ENCODE data around the gene LASP1. TPM values are rescaled to one million over a fixed set of nuclear protein-coding genes. Genes with fewer than 3 reads are reported as not detected.

Gene LASP1
- total and polyA plus RNA-seq, 8 donors = 33.7 to 183 (median 101) TPM

GRCh38 chr17:38885044-38885727 is 15.3 kb downstream of the LASP1 start:
- Histone ChIP-seq H3K27ac (peak overlapping the region; percentile 2 to 49 (median 22)), H3K36me3 (peaks cover 15 to 84% (median 69%) of the 10 kb centered on the region in 4 donors), H3K9me3 (no peaks in the 10 kb centered on the region), H3K27me3 (no peaks in the 10 kb centered on the region), H3K4me1 (peaks cover 78 to 100% (median 95%) of the 10 kb centered on the region in 4 donors), H3K4me3 (no peak overlapping the region)
- intact Hi-C loops (cut with DNase I; ENCODE audit: low total_unique reads) = no loop called here
- DNase-seq = peak in 1 of 2 donors; percentile 62
- TF ChIP-seq POLR2A (IDR thresholded peaks at IDR 0.05) (no peak), EP300 (IDR thresholded peaks at IDR 0.05) (no peak), POLR2AphosphoS5 (IDR thresholded peaks at IDR 0.05) (no peak)
- TF ChIP-seq, protein P1, sequence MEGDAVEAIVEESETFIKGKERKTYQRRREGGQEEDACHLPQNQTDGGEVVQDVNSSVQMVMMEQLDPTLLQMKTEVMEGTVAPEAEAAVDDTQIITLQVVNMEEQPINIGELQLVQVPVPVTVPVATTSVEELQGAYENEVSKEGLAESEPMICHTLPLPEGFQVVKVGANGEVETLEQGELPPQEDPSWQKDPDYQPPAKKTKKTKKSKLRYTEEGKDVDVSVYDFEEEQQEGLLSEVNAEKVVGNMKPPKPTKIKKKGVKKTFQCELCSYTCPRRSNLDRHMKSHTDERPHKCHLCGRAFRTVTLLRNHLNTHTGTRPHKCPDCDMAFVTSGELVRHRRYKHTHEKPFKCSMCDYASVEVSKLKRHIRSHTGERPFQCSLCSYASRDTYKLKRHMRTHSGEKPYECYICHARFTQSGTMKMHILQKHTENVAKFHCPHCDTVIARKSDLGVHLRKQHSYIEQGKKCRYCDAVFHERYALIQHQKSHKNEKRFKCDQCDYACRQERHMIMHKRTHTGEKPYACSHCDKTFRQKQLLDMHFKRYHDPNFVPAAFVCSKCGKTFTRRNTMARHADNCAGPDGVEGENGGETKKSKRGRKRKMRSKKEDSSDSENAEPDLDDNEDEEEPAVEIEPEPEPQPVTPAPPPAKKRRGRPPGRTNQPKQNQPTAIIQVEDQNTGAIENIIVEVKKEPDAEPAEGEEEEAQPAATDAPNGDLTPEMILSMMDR (IDR thresholded peaks at IDR 0.05) = no peak
- 61 to 70% (median 63%) methylated on average over 9 of the region's 9 CpGs for WGBS, 5 donors

GRCh38 chr17:38885728-38886642 is 16.1 kb downstream of the LASP1 start:
- Histone ChIP-seq H3K27ac (peak overlapping the region in 4 of 5 donors; percentile 18 to 61 (median 31)), H3K9me3 (no peaks in the 10 kb centered on the region), H3K27me3 (no peaks in the 10 kb centered on the region), H3K4me1 (peaks cover 72 to 100% (median 93%) of the 10 kb centered on the region in 4 donors), H3K4me3 (peak overlapping the region in 1 of 4 donors; percentile 11), H3K36me3 (peaks cover 22 to 86% (median 70%) of the 10 kb centered on the region in 4 donors)
- 39 to 50% (median 43%) methylated on average over 11 of the region's 11 CpGs for WGBS, 5 donors
- intact Hi-C loops (cut with DNase I; ENCODE audit: low total_unique reads) = no loop called here
- DNase-seq = peak in 1 of 2 donors; percentile 78
- TF ChIP-seq, protein P1 (IDR thresholded peaks at IDR 0.05) = no peak

- H3K9me3 ChIP-seq = no peaks in the 10 kb centered on the region
- peak overlapping the region in 3 of 5 donors; percentile 22 to 61 (median 40) for H3K27ac ChIP-seq
- H3K27me3 ChIP-seq = no peaks in the 10 kb centered on the region
- DNase-seq = peak in 1 of 2 donors; percentile 42
- WGBS, 5 donors = 37 to 61% (median 44%) methylated on average over 4 to 8 of the region's 8 CpGs
- TF ChIP-seq EP300 (IDR thresholded peaks at IDR 0.05) (no peak), POLR2A (IDR thresholded peaks at IDR 0.05) (no peak), POLR2AphosphoS5 (IDR thresholded peaks at IDR 0.05) (no peak)
- TF ChIP-seq, protein P1 (IDR thresholded peaks at IDR 0.05) = no peak
- H3K4me3 ChIP-seq = peak overlapping the region in 1 of 4 donors; percentile 11
- peaks cover 26 to 86% (median 73%) of the 10 kb centered on the region in 4 donors for H3K36me3 ChIP-seq
- peaks cover 66 to 100% (median 92%) of the 10 kb centered on the region in 4 donors for H3K4me1 ChIP-seq
- intact Hi-C loops (cut with DNase I; ENCODE audit: low total_unique reads) = no loop called here
Measured at GRCh38 chr17:38886643-38887010, 16.8 kb downstream of the LASP1 start.

DNA sequence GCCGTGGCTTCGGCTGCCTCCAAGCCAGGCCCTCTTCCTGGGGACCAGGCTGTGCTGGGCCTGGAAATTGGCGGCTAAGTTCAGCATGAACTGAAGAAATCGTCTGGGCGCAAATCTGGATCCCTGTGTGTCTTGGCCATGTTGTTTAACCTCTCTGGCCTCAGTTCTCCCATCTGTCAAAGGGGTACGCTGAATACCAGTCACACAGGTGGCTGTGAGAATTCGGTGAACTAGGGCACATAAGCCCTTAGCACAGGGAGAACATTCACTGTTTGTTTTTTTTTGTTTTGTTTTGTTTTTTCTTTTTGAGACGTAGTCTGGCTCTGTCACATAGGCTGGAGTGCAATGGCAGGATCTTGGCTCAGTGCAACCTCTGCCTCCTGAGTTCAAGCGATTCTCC is 19.0 kb downstream of the LASP1 start:
- H3K9me3 ChIP-seq = no peaks in the 10 kb centered on the region
- 81 to 91% (median 86%) methylated on average over 9 of the region's 9 CpGs for WGBS, 5 donors
- H3K4me1 ChIP-seq = peaks cover 58 to 100% (median 89%) of the 10 kb centered on the region in 4 donors
- intact Hi-C loops (cut with DNase I; ENCODE audit: low total_unique reads) = no loop called here
- H3K36me3 ChIP-seq = peaks cover 40 to 87% (median 83%) of the 10 kb centered on the region in 4 donors
- H3K27ac ChIP-seq = no peak overlapping the region
- TF ChIP-seq, protein P1 (IDR thresholded peaks at IDR 0.05) = no peak
- TF ChIP-seq POLR2A (IDR thresholded peaks at IDR 0.05) = no peak
- no peak for TF ChIP-seq EP300 (IDR thresholded peaks at IDR 0.05)
- no peak for TF ChIP-seq POLR2AphosphoS5 (IDR thresholded peaks at IDR 0.05)
- no peaks in the 10 kb centered on the region for H3K27me3 ChIP-seq
- no peak overlapping the region for H3K4me3 ChIP-seq
- no peak for DNase-seq
